Smooth muscle cell (in vitro differentiated cells): ENCODE data around the gene CHD2. TPM values are rescaled to one million over a fixed set of nuclear protein-coding genes. Genes with fewer than 3 reads are reported as not detected.

Experiments used
- DNase-seq: peaks from one replicate; lab custom pipeline; 2025; ENCODE audit not compliant: unreplicated experiment; lab: John Stamatoyannopoulos, UW
- H2AFZ ChIP-seq: fragments of 200-600 bp; sonication (generic); 2 replicates; pipeline ENCODE4 v1.6.0; 2016; ENCODE audit warnings: antibody characterized with exemption, low read depth, mild to moderate bottlenecking
- H3F3A ChIP-seq: fragments of 200-600 bp; sonication (generic); 2 replicates; pipeline ENCODE4 v1.6.0; 2017; ENCODE audit warnings: antibody characterized with exemption, low read depth
- H3K27ac ChIP-seq: fragments of 200-600 bp; sonication (generic); 2 replicates; pipeline ENCODE4 v1.5.1; 2016; ENCODE audit warnings: low read depth, mild to moderate bottlenecking
- H3K27me3 ChIP-seq: fragments of 200-600 bp; sonication (generic); 2 replicates; pipeline ENCODE4 v1.6.1; 2016; ENCODE audit warnings: low read depth, mild to moderate bottlenecking
- H3K36me3 ChIP-seq: fragments of 200-600 bp; sonication (generic); 2 replicates; pipeline ENCODE4 v1.5.1; 2016; ENCODE audit warnings: low read depth
- H3K4me1 ChIP-seq: fragments of 200-600 bp; sonication (generic); 2 replicates; pipeline ENCODE4 v1.5.1; 2016; ENCODE audit warnings: low read depth
- H3K4me2 ChIP-seq: fragments of 200-600 bp; sonication (generic); 2 replicates; pipeline ENCODE4 v1.6.0; 2016; ENCODE audit warnings: mild to moderate bottlenecking
- H3K4me3 ChIP-seq: fragments of 200-600 bp; sonication (generic); 2 replicates; pipeline ENCODE4 v1.5.1; 2016; ENCODE audit warnings: mild to moderate bottlenecking
- H3K79me2 ChIP-seq: fragments of 200-600 bp; sonication (generic); 2 replicates; pipeline ENCODE4 v1.6.0; 2016; ENCODE audit warnings: low read depth, mild to moderate bottlenecking
- H3K9ac ChIP-seq: fragments of 200-600 bp; sonication (generic); 2 replicates; pipeline ENCODE4 v1.6.0; 2016; ENCODE audit warnings: low read depth
- H3K9me3 ChIP-seq: fragments of 200-600 bp; sonication (generic); replicated peaks from 2 replicates; pipeline ENCODE4 v1.5.1; 2016; ENCODE audit warnings: low read depth
- H4K20me1 ChIP-seq: fragments of 200-600 bp; sonication (generic); 2 replicates; pipeline ENCODE4 v1.6.0; 2016; ENCODE audit warnings: low read depth
- WGBS: methylation state at CpG from one replicate; pipeline ENCODE4 v1.1.7; 2016; ENCODE audit warnings: low lambda C conversion rate; 5-methylcytosine and 5-hydroxymethylcytosine counted together
- polyA plus RNA-seq: library from polyadenylated mRNA; unstranded; fragments of >200 nt; fragmentation: Nextera tagmentation; extraction: Ambion mirVana; gene quantifications from 2 replicates; pipeline ENCODE4 v1.2.1, GENCODE V29; 2016
- total RNA-seq: library from RNA; depleted of rRNA; stranded (reverse); fragments of >200 nt; gene quantifications from 2 replicates; pipeline ENCODE4 v1.2.3, GENCODE V29; 2014
- TF ChIP-seq, protein P1 (sequence below): fragments of 200-600 bp; sonication (generic); IDR thresholded peaks from 2 replicates; pipeline ENCODE4 v1.5.1; 2017; ENCODE audit warnings: borderline replicate concordance, mild to moderate bottlenecking, antibody characterized with exemption; ENCODE audit not compliant: insufficient read depth, poor library complexity, severe bottlenecking

The CHD2 gene
- total and polyA plus RNA-seq, 2 experiments from 2014 or later: 64.4 to 99.2 TPM

DNA sequence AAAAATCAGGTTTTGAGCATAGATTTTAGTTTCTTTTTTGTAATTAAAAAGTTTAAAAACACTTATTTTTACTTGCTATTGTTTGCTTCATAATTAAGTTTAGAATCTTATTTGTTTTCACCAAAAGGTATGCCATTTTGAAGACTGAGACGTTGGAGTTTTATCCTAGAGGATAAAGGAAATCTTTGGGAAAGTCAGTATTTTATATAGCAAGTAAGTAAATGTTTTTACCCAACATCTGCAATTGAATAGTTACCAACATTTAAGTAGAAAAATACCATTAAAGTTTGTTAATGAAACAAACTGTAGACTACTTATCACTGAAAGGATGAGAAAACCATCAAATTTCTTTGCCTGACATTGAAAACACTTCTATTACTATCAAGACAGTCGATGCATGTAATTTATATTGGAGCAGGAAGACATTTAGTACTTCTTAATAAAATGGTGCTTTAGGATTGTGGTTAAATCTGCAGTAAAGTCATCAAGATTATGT is 14.0 kb upstream of the CHD2 start:
- H3F3A ChIP-seq: peaks cover 20% of the 10 kb centered on the region
- TF ChIP-seq, protein P1, sequence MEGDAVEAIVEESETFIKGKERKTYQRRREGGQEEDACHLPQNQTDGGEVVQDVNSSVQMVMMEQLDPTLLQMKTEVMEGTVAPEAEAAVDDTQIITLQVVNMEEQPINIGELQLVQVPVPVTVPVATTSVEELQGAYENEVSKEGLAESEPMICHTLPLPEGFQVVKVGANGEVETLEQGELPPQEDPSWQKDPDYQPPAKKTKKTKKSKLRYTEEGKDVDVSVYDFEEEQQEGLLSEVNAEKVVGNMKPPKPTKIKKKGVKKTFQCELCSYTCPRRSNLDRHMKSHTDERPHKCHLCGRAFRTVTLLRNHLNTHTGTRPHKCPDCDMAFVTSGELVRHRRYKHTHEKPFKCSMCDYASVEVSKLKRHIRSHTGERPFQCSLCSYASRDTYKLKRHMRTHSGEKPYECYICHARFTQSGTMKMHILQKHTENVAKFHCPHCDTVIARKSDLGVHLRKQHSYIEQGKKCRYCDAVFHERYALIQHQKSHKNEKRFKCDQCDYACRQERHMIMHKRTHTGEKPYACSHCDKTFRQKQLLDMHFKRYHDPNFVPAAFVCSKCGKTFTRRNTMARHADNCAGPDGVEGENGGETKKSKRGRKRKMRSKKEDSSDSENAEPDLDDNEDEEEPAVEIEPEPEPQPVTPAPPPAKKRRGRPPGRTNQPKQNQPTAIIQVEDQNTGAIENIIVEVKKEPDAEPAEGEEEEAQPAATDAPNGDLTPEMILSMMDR: no peak
- H3K9ac ChIP-seq: peak overlapping the region; percentile 98
- no peak for DNase-seq
- peaks cover 47% of the 10 kb centered on the region for H3K4me1 ChIP-seq
- H3K27me3 ChIP-seq: no peaks in the 10 kb centered on the region
- H3K4me3 ChIP-seq: peak overlapping the region; percentile 85
- peak overlapping the region; percentile 93 for H3K4me2 ChIP-seq
- H3K36me3 ChIP-seq: peaks cover 21% of the 10 kb centered on the region
- H3K27ac ChIP-seq: peak overlapping the region; percentile 96
- H3K79me2 ChIP-seq: peaks cover 81% of the 10 kb centered on the region
- no peak overlapping the region for H2AFZ ChIP-seq
- H3K9me3 ChIP-seq: no peaks in the 10 kb centered on the region
- 16% methylated on average over 2 of the region's 2 CpGs for WGBS
- H4K20me1 ChIP-seq: peaks cover 66% of the 10 kb centered on the region

DNA sequence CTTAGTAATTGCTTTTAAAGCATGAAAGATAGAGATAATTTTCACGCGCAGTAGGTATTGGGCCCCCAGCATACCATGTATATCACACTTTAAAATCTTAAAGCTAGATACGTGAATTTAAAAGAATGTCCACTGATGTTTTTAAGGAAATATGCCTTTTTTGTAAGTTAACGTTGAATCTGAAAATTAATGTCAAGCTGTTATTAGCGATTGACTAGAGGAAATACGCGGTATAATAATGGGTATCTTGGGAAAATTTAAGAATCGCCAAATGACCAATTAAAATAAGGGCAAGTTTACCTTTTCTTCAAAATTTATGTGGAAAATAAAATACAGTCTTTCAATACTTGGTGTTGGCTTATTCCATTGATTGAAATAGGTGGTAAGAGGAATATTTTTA is 13.3 kb upstream of the CHD2 start:
- H3K36me3 ChIP-seq: peaks cover 21% of the 10 kb centered on the region
- H3K9ac ChIP-seq: peak overlapping the region; percentile 98
- no peaks in the 10 kb centered on the region for H3K27me3 ChIP-seq
- TF ChIP-seq, protein P1: no peak
- no peak for DNase-seq
- H2AFZ ChIP-seq: no peak overlapping the region
- H3K4me3 ChIP-seq: peak overlapping the region; percentile 85
- H3K9me3 ChIP-seq: no peaks in the 10 kb centered on the region
- peaks cover 22% of the 10 kb centered on the region for H3F3A ChIP-seq
- peaks cover 73% of the 10 kb centered on the region for H4K20me1 ChIP-seq
- peak overlapping the region; percentile 93 for H3K4me2 ChIP-seq
- peak overlapping the region; percentile 96 for H3K27ac ChIP-seq
- 80% methylated on average over 8 of the region's 8 CpGs for WGBS
- peaks cover 40% of the 10 kb centered on the region for H3K4me1 ChIP-seq
- H3K79me2 ChIP-seq: peaks cover 88% of the 10 kb centered on the region

DNA sequence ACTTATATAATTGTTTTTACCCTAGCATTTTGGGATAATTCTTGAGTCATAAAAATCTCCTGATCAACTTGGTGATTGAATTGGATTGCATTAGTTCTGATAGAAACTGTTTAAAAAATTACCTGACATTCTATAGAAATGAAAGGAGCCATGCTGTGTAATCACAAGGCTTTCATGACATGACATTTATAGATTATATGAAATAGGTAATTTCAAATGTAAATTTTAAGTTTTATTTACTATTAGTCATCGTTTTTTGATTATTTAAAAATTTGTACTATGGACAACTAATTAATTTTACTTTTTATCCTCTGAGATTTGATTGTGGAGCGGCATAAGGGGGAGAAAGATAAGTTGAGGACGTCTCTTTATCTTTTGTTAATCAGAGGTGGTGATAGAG is 12.3 kb upstream of the CHD2 start:
- H3K36me3 ChIP-seq: peaks cover 26% of the 10 kb centered on the region
- H3K27me3 ChIP-seq: no peaks in the 10 kb centered on the region
- H3K27ac ChIP-seq: peak overlapping the region; percentile 96
- H2AFZ ChIP-seq: no peak overlapping the region
- H3K9ac ChIP-seq: no peak overlapping the region
- WGBS: 79% methylated on average over 3 of the region's 3 CpGs
- no peak for DNase-seq
- peaks cover 38% of the 10 kb centered on the region for H3K4me1 ChIP-seq
- peaks cover 99% of the 10 kb centered on the region for H3K79me2 ChIP-seq
- H3K9me3 ChIP-seq: no peaks in the 10 kb centered on the region
- TF ChIP-seq, protein P1: no peak
- H3K4me3 ChIP-seq: peak overlapping the region; percentile 85
- peaks cover 80% of the 10 kb centered on the region for H4K20me1 ChIP-seq
- H3K4me2 ChIP-seq: peak overlapping the region; percentile 93
- peaks cover 30% of the 10 kb centered on the region for H3F3A ChIP-seq
